ENCODE data around the gene UACA.

DNA sequence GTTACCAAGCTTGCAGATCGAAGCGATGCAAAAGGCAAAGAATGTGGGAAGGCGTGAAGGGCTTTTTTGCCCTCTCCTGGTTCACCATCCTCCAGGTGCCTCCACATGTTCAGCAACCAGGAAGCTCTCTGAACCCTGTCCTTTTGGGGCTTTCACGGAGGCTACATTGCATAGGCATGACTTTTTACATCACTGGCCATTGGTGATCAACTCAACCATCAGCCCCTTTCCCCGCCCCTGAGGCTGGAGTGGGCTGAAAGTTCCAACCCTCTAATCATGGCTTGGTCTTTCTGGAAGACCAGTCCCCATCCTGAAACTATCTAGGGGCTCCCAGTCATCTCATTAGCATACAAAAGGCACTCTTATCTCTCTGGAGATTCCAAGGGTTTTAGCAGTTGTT, 52.6 kb downstream of the UACA start:
- TF ChIP-seq POLR2A (IDR thresholded peaks at IDR 0.05): no peak
- TF ChIP-seq, protein P1, sequence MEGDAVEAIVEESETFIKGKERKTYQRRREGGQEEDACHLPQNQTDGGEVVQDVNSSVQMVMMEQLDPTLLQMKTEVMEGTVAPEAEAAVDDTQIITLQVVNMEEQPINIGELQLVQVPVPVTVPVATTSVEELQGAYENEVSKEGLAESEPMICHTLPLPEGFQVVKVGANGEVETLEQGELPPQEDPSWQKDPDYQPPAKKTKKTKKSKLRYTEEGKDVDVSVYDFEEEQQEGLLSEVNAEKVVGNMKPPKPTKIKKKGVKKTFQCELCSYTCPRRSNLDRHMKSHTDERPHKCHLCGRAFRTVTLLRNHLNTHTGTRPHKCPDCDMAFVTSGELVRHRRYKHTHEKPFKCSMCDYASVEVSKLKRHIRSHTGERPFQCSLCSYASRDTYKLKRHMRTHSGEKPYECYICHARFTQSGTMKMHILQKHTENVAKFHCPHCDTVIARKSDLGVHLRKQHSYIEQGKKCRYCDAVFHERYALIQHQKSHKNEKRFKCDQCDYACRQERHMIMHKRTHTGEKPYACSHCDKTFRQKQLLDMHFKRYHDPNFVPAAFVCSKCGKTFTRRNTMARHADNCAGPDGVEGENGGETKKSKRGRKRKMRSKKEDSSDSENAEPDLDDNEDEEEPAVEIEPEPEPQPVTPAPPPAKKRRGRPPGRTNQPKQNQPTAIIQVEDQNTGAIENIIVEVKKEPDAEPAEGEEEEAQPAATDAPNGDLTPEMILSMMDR (IDR thresholded peaks at IDR 0.05 in 4 of 5, conservative IDR thresholded peaks at IDR 0.05 in 1 of 5): no peak
